ENCODE data around the gene GNB2. TPM values are rescaled to one million over a fixed set of nuclear protein-coding genes. Genes with fewer than 3 reads are reported as not detected.
A peak's percentile ranks its signal among the peaks of the same experiment; 100 is the strongest.

Gene GNB2
- total and polyA plus RNA-seq, 2 of the 13 experiments (the other 11 are each of a cell fraction or from before 2014, with no cell fraction given) = 48.3 to 67.1 TPM

DNA sequence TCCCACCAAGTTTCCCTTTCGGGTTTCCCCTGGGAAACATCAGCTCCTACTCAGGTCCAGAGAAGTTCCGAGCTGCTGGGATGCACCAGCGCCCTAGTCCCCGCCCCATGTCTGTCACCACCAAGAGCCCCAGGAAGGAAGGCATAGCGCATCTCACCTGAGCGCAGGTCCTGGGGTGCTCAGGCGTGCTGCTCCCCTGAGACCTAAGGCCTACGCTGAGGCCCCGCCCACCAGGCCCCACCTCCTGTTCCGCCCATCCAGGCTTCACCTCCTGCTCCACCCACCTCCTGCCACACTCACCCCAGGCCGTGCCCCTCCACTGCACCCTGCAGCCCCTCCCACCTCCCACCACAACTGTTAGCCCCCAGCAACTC lies 31.0 kb upstream of the GNB2 start (continued):
- TF ChIP-seq HOXD1 (CRISPR knock-in tag; IDR thresholded peaks at IDR 0.05) = no peak

- Histone ChIP-seq H3K27me3 (ENCODE audit: control insufficient read depth in 1 of 2, insufficient read depth in 2 of 2, low read length in 2 of 2) (peaks cover 5 to 30% of the 10 kb centered on the region in 2 experiments; a peak in 4 of 5 replicates), H3K4me3 (replicated peaks in 1 of 3; ENCODE audit: insufficient read depth in 1 of 3, low read depth in 2 of 3, low read length in 3 of 3) (no peak overlapping the region), H4K20me1 (ENCODE audit: insufficient read depth, low read length) (no peaks in the 10 kb centered on the region), H3K9ac (ENCODE audit: insufficient read depth, low read depth, low read length) (no peak overlapping the region), H2AFZ (ENCODE audit: low read length) (no peak overlapping the region), H3K36me3 (replicated peaks in 1 of 2; ENCODE audit: control insufficient read depth in 1 of 2, insufficient read depth in 2 of 2, low read length in 2 of 2) (no peaks in the 10 kb centered on the region), H3K4me2 (ENCODE audit: low read depth, low read length) (no peak overlapping the region), H3K27ac (ENCODE audit: extremely low read length, insufficient read depth, low read length) (no peak overlapping the region), H3K4me1 (ENCODE audit: insufficient read depth, low read length) (peaks cover 14% of the 10 kb centered on the region), H3K79me2 (ENCODE audit: insufficient read depth, low read length) (no peaks in the 10 kb centered on the region), H3K9me3 (ENCODE audit: low read length) (no peaks in the 10 kb centered on the region)
- POLR2A ChIA-PET = interaction anchor here (1.0 to 1.7 kb wide), 3 partner anchors 12 to 38 kb away, joined by 4 read pairs; partner anchors contain the start of genes GNB2 and MOSPD3
- FAIRE-seq (peak; percentile 34), ATAC-seq (peak; percentile 67), DNase-seq (ENCODE audit: low spot score) (no peak)
- in situ Hi-C loops (cut with HindIII; ENCODE audit: extremely low pct_ligation_motif_present, low pct_unique_long_range_greater_than_20kb) = no loop called here
- intact Hi-C loops (cut with micrococcal nuclease; ENCODE audit: unreplicated experiment) = no loop called here
- no TSS peak for BruUV-seq (replicated peaks)
- WGBS (ENCODE audit: low lambda C conversion rate) = 39% methylated on average over 14 of the region's 15 CpGs
- CTCF ChIA-PET (ENCODE audit: low intra/inter-chr PET ratio, low total read pairs) = no interaction called here
- TF ChIP-seq RFXANK (CRISPR knock-in tag; IDR thresholded peaks at IDR 0.05) = no peak
- TF ChIP-seq RAD51 (IDR thresholded peaks at IDR 0.05; ENCODE audit: borderline replicate concordance) = peak; percentile 17; the same call in 1 of the 2 replicates
- no peak for TF ChIP-seq ARNTL (CRISPR knock-in tag; IDR thresholded peaks at IDR 0.05)
- TF ChIP-seq ZNF34 (CRISPR knock-in tag; IDR thresholded peaks at IDR 0.05; ENCODE audit: borderline replicate concordance) = no peak
- no peak for TF ChIP-seq KDM5A (IDR thresholded peaks at IDR 0.05; ENCODE audit: borderline replicate concordance, low read length)
- TF ChIP-seq KAT2B (IDR thresholded peaks at IDR 0.05; ENCODE audit: borderline replicate concordance, low read depth, low read length) = no peak
- TF ChIP-seq NCOA1 (CRISPR knock-in tag; IDR thresholded peaks at IDR 0.05) = no peak
- TF ChIP-seq, protein P1, sequence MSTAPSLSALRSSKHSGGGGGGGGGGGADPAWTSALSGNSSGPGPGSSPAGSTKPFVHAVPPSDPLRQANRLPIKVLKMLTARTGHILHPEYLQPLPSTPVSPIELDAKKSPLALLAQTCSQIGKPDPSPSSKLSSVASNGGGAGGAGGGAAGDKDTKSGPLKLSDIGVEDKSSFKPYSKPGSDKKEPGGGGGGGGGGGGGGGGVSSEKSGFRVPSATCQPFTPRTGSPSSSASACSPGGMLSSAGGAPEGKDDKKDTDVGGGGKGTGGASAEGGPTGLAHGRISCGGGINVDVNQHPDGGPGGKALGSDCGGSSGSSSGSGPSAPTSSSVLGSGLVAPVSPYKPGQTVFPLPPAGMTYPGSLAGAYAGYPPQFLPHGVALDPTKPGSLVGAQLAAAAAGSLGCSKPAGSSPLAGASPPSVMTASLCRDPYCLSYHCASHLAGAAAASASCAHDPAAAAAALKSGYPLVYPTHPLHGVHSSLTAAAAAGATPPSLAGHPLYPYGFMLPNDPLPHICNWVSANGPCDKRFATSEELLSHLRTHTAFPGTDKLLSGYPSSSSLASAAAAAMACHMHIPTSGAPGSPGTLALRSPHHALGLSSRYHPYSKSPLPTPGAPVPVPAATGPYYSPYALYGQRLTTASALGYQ (CRISPR knock-in tag; IDR thresholded peaks at IDR 0.05) = no peak
- TF ChIP-seq, protein P2, sequence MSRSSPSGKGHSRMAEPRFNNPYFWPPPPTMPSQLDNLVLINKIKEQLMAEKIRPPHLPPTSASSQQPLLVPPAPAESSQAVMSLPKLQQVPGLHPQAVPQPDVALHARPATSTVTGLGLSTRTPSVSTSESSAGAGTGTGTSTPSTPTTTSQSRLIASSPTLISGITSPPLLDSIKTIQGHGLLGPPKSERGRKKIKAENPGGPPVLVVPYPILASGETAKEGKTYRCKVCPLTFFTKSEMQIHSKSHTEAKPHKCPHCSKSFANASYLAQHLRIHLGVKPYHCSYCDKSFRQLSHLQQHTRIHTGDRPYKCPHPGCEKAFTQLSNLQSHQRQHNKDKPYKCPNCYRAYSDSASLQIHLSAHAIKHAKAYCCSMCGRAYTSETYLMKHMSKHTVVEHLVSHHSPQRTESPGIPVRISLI (CRISPR knock-in tag; IDR thresholded peaks at IDR 0.05; ENCODE audit: borderline replicate concordance) = no peak
- TF ChIP-seq ZNF841 (CRISPR knock-in tag; IDR thresholded peaks at IDR 0.05; ENCODE audit: borderline replicate concordance) = no peak
- TF ChIP-seq ATF4 (CRISPR knock-in tag; IDR thresholded peaks at IDR 0.05) = no peak
- TF ChIP-seq, protein P3, sequence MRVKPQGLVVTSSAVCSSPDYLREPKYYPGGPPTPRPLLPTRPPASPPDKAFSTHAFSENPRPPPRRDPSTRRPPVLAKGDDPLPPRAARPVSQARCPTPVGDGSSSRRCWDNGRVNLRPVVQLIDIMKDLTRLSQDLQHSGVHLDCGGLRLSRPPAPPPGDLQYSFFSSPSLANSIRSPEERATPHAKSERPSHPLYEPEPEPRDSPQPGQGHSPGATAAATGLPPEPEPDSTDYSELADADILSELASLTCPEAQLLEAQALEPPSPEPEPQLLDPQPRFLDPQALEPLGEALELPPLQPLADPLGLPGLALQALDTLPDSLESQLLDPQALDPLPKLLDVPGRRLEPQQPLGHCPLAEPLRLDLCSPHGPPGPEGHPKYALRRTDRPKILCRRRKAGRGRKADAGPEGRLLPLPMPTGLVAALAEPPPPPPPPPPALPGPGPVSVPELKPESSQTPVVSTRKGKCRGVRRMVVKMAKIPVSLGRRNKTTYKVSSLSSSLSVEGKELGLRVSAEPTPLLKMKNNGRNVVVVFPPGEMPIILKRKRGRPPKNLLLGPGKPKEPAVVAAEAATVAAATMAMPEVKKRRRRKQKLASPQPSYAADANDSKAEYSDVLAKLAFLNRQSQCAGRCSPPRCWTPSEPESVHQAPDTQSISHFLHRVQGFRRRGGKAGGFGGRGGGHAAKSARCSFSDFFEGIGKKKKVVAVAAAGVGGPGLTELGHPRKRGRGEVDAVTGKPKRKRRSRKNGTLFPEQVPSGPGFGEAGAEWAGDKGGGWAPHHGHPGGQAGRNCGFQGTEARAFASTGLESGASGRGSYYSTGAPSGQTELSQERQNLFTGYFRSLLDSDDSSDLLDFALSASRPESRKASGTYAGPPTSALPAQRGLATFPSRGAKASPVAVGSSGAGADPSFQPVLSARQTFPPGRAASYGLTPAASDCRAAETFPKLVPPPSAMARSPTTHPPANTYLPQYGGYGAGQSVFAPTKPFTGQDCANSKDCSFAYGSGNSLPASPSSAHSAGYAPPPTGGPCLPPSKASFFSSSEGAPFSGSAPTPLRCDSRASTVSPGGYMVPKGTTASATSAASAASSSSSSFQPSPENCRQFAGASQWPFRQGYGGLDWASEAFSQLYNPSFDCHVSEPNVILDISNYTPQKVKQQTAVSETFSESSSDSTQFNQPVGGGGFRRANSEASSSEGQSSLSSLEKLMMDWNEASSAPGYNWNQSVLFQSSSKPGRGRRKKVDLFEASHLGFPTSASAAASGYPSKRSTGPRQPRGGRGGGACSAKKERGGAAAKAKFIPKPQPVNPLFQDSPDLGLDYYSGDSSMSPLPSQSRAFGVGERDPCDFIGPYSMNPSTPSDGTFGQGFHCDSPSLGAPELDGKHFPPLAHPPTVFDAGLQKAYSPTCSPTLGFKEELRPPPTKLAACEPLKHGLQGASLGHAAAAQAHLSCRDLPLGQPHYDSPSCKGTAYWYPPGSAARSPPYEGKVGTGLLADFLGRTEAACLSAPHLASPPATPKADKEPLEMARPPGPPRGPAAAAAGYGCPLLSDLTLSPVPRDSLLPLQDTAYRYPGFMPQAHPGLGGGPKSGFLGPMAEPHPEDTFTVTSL (CRISPR knock-in tag; IDR thresholded peaks at IDR 0.05; ENCODE audit: borderline replicate concordance) = no peak
These were observed 23.5 kb upstream of the GNB2 start for GRCh38 chr7:100649826-100650565.
